ENCODE data around the gene RCAN1. TPM values are rescaled to one million over a fixed set of nuclear protein-coding genes. Genes with fewer than 3 reads are reported as not detected.

RCAN1 gene
- total and polyA plus RNA-seq, 9 of the 15 experiments (the other 6 are each of a cell fraction or from before 2014, with no cell fraction given), result 4.4 to 16.5 (median 12.3) TPM

- 13% methylated on average over 2 of the region's 2 CpGs for WGBS (ENCODE audit: insufficient coverage, low coverage, missing lambda C conversion rate)
- Histone ChIP-seq H3K4me1 (replicated peaks in 1 of 2; ENCODE audit: control insufficient read depth in 2 of 2, insufficient read depth in 2 of 2, low read length in 2 of 2) (peaks cover 0 to 6% of the 10 kb centered on the region in 2 experiments; a peak in 2 of 5 replicates), H3K9ac (ENCODE audit: insufficient read depth in 1 of 2, low read depth in 2 of 2, low read length in 2 of 2) (no peak overlapping the region), H3K4me3 (no peak overlapping the region), H3K36me3 (ENCODE audit: control insufficient read depth, insufficient read depth, low read length) (no peaks in the 10 kb centered on the region), H3K4me2 (ENCODE audit: insufficient read depth, low read length) (no peak overlapping the region), H4K20me1 (replicated peaks; ENCODE audit: control insufficient read depth, insufficient read depth, low read length) (no peaks in the 10 kb centered on the region; the same call in 1 of the 2 replicates), H3K79me2 (ENCODE audit: control insufficient read depth, insufficient read depth, low read length) (no peaks in the 10 kb centered on the region; the same call in 2 of the 3 replicates), H3K9me1 (ENCODE audit: control insufficient read depth, insufficient read depth, low read length) (no peaks in the 10 kb centered on the region), H3K9me3 (replicated peaks; ENCODE audit: control insufficient read depth, insufficient read depth, low read depth, low read length) (no peaks in the 10 kb centered on the region), H2AFZ (ENCODE audit: low read depth, low read length) (no peak overlapping the region), H3K27ac (ENCODE audit: extremely low read depth, low read depth, low read length) (no peak overlapping the region), H3K27me3 (ENCODE audit: control insufficient read depth in 2 of 2, insufficient read depth in 2 of 2, low read length in 2 of 2) (no peaks in the 10 kb centered on the region; a peak in 1 of 5 replicates)
- ChIA-PET CTCF (ENCODE audit: low intra/inter-chr PET ratio) (no interaction called here), POLR2A (interaction anchor here (0.9 to 1.1 kb wide), 2 partner anchors 10 to 20 kb away, joined by 3 to 4 read pairs; no protein-coding TSS in a partner anchor)
- in situ Hi-C loops (cut with MboI), result no loop called here
- FAIRE-seq (no peak), ATAC-seq (no peak), DNase-seq (ENCODE audit: extremely low read depth in 1 of 4, low spot score in 3 of 4) (no peak)
- intact Hi-C loops (cut with micrococcal nuclease), result no loop called here
- BruUV-seq (replicated peaks), result no TSS peak
- TF ChIP-seq ESRRA (IDR thresholded peaks at IDR 0.05; ENCODE audit: borderline replicate concordance, low read depth), result no peak
- TF ChIP-seq STAT6 (CRISPR knock-in tag; IDR thresholded peaks at IDR 0.05), result no peak
- TF ChIP-seq MEF2D (tag; conservative IDR thresholded peaks at IDR 0.05; ENCODE audit: low read depth), result no peak
- TF ChIP-seq EHMT2 (IDR thresholded peaks at IDR 0.05), result no peak
- TF ChIP-seq HEY1 (CRISPR knock-in tag; IDR thresholded peaks at IDR 0.05; ENCODE audit: borderline replicate concordance), result no peak
- no peak for TF ChIP-seq ZC3H11A (IDR thresholded peaks at IDR 0.05; ENCODE audit: low read depth, low read length)
- TF ChIP-seq CAMTA2 (CRISPR knock-in tag; conservative IDR thresholded peaks at IDR 0.05), result no peak
- TF ChIP-seq TBL1XR1 (IDR thresholded peaks at IDR 0.05; ENCODE audit: low read length in 2 of 2), result no peak
- no peak for TF ChIP-seq ZNF311 (CRISPR knock-in tag; IDR thresholded peaks at IDR 0.05)
- TF ChIP-seq RNF219 (CRISPR knock-in tag; IDR thresholded peaks at IDR 0.05), result no peak
- TF ChIP-seq TAF15 (IDR thresholded peaks at IDR 0.05; ENCODE audit: low read depth, low read length), result no peak
- no peak for TF ChIP-seq MYBL2 (IDR thresholded peaks at IDR 0.05; ENCODE audit: low read depth)
- no peak for TF ChIP-seq MYBL2 (CRISPR knock-in tag; IDR thresholded peaks at IDR 0.05; ENCODE audit: borderline replicate concordance)
- no peak for TF ChIP-seq CREM (IDR thresholded peaks at IDR 0.05; ENCODE audit: low read depth)
- no peak for TF ChIP-seq BDP1 (IDR thresholded peaks at IDR 0.05; ENCODE audit: insufficient read depth, insufficient read length)
- no peak for TF ChIP-seq ZBTB26 (CRISPR knock-in tag; IDR thresholded peaks at IDR 0.05)
- no peak for TF ChIP-seq SP1 (CRISPR knock-in tag; IDR thresholded peaks at IDR 0.05)
- TF ChIP-seq SOX6 (IDR thresholded peaks at IDR 0.05), result no peak
- no peak for TF ChIP-seq RNF2 (IDR thresholded peaks at IDR 0.05)
- TF ChIP-seq MCM5 (IDR thresholded peaks at IDR 0.05; ENCODE audit: low read depth), result no peak
- TF ChIP-seq FOS (IDR thresholded peaks at IDR 0.05; ENCODE audit: extremely low read depth, insufficient read length), result no peak
These were observed 8.3 kb downstream of the RCAN1 start for GRCh38 chr21:34606621-34607020.
